GM12878 (cell line): ENCODE data around the gene COQ8B. TPM values are rescaled to one million over a fixed set of nuclear protein-coding genes. Genes with fewer than 3 reads are reported as not detected.

Experiments
- ATAC-seq: fragments of 200-7000 bp; cut with Tn5 transposase; 3 replicates; pipeline ENCODE4 v1.9.1; 2020; ENCODE audit warnings: mild to moderate bottlenecking, moderate library complexity
- BruUV-seq: library from RNA; stranded (reverse); fragments of 400-500 nt; replicated peaks from 2 replicates; lab custom pipeline; 2021; lab: Mats Ljungman, UMichigan
- CTCF ChIA-PET: fragments of 300-600 bp; sonication (Branson Sonifier 250); formaldehyde crosslinking; extraction: SDS; loops from one replicate; lab custom pipeline; 2021; ENCODE audit warnings: inconsistent platforms; lab: Yijun Ruan, JAX
- POLR2A ChIA-PET: fragments of 350-600 bp; formaldehyde crosslinking; extraction: SDS; loops from one replicate; lab custom pipeline; 2021; ENCODE audit warnings: inconsistent platforms; lab: Charles Lee
- RAD21 ChIA-PET: fragments of 300-600 bp; sonication (Branson Sonifier 250); formaldehyde crosslinking; loops from one replicate; lab custom pipeline; 2023; ENCODE audit warnings: antibody characterized with exemption; ENCODE audit not compliant: unreplicated experiment; lab: Charles Lee
- SMC1A ChIA-PET: fragments of 300-600 bp; sonication (Branson Sonifier 250); formaldehyde crosslinking; loops from one replicate; lab custom pipeline; 2023; ENCODE audit not compliant: unreplicated experiment, uncharacterized antibody; lab: Charles Lee
- DNase-seq: peaks from one replicate; pipeline ENCODE4 v3.0.0-alpha.2; 2011; ENCODE audit warnings: low read depth, low spot score
- FAIRE-seq: peaks from 3 replicates; lab custom pipeline; 2011; peaks lifted over from hg19 to GRCh38; lab: Jason Lieb, UNC
- H2AFZ ChIP-seq: 2 replicates; pipeline ENCODE4 v1.6.0; 2011; ENCODE audit warnings: low read depth, low read length, control low read depth; ENCODE audit not compliant: control insufficient read depth
- H3K27ac ChIP-seq: 2 replicates; pipeline ENCODE4 v1.5.1; 2011; ENCODE audit warnings: control low read depth; ENCODE audit not compliant: control insufficient read depth, insufficient read depth
- H3K27me3 ChIP-seq, 2 experiments: replicated peaks in 1 of 2; 2 replicates each; pipeline versions ENCODE4 v1.6.0 to v1.6.1; 2011; ENCODE audit warnings: low read length in 1 of 2; ENCODE audit not compliant: control insufficient read depth in 2 of 2, insufficient read depth in 2 of 2
- H3K36me3 ChIP-seq, 2 experiments: 2 replicates each; pipeline ENCODE4 v1.5.1; 2011; ENCODE audit warnings: low read length in 1 of 2; ENCODE audit not compliant: control insufficient read depth in 2 of 2, insufficient read depth in 2 of 2
- H3K4me1 ChIP-seq: 2 replicates; pipeline ENCODE4 v1.6.1; 2011; ENCODE audit warnings: mild to moderate bottlenecking, low read length, moderate library complexity, mixed read lengths; ENCODE audit not compliant: control insufficient read depth, insufficient read depth
- H3K4me2 ChIP-seq: 2 replicates; pipeline ENCODE4 v1.6.0; 2011; ENCODE audit warnings: control low read depth; ENCODE audit not compliant: control insufficient read depth, insufficient read depth
- H3K4me3 ChIP-seq: fragments of 200-600 bp; sonication (generic); 2 replicates; pipeline ENCODE4 v1.5.1; 2016
- H3K79me2 ChIP-seq: 2 replicates; pipeline ENCODE4 v1.6.0; 2011; ENCODE audit warnings: low read length; ENCODE audit not compliant: control insufficient read depth, insufficient read depth
- H3K9ac ChIP-seq: 2 replicates; pipeline ENCODE4 v1.8.0; 2011; ENCODE audit warnings: low read length, control low read depth, mixed read lengths; ENCODE audit not compliant: control insufficient read depth, insufficient read depth
- H3K9me3 ChIP-seq: replicated peaks from 3 replicates; pipeline ENCODE4 v1.5.1; 2011; ENCODE audit warnings: mild to moderate bottlenecking, low read length; ENCODE audit not compliant: control insufficient read depth, insufficient read depth
- H4K20me1 ChIP-seq: 2 replicates; pipeline ENCODE4 v1.6.0; 2011; ENCODE audit not compliant: control insufficient read depth, insufficient read depth
- PAX5 ChIP-seq: IDR thresholded peaks from 2 replicates; pipeline ENCODE4 v1.6.1; 2011; ENCODE audit warnings: low read depth, low read length, borderline replicate concordance
- POLR2A ChIP-seq: IDR thresholded peaks from 2 replicates; pipeline ENCODE4 v1.6.1; 2011; ENCODE audit warnings: low read depth, mild to moderate bottlenecking, low read length
- WGBS: methylation state at CpG from one replicate; pipeline ENCODE4 v1.1.6; 2016; ENCODE audit warnings: low lambda C conversion rate; ENCODE audit not compliant: insufficient replicate concordance, insufficient coverage; ENCODE audit errors: missing lambda C conversion rate; 5-methylcytosine and 5-hydroxymethylcytosine counted together
- in situ Hi-C: fragments of 300-500 bp; cut with MboI; formaldehyde crosslinking; loops from 9 replicates; pipeline ENCODE4 v1.14.3; 2018; ENCODE audit warnings: mixed read lengths
- intact Hi-C: fragments of 100-400 bp; cut with micrococcal nuclease; formaldehyde crosslinking; loops from one replicate; pipeline ENCODE4 v1.14.2; 2022; ENCODE audit not compliant: unreplicated experiment
- polyA plus RNA-seq, 11 experiments: library from polyadenylated mRNA; depleted of rRNA in 4 of 11; unstranded in 6 of 11; stranded (reverse) in 5 of 11; fragments of >200 nt; fragmentation: Nextera tagmentation in 4 of 11; fragmentation: Illumina TruSeq in 1 of 11; extraction: Ambion mirVana in 4 of 11; extraction: Trizol in 1 of 11; gene quantifications; 1 replicate in 1 of 11; 2 replicates in 10 of 11; pipeline versions ENCODE4 v1.2.1 to v1.2.3, GENCODE V29; 2011 to 2016; ENCODE audit warnings: inconsistent platforms in 2 of 11, missing spikeins in 2 of 11, low read depth in 1 of 11
- total RNA-seq, 4 experiments: library from RNA; depleted of rRNA in 3 of 4; stranded (reverse); fragments of >200 nt in 3 of 4; fragmentation: Illumina TruSeq in 1 of 4; extraction: Trizol in 1 of 4; gene quantifications; 2 replicates each; pipeline versions ENCODE4 v1.2.1 to v1.2.3, GENCODE V29; 2013 to 2021
- TF ChIP-seq, protein P1 (sequence below): fragments of 450-650 bp; formaldehyde crosslinking; IDR thresholded peaks from 2 replicates; pipeline ENCODE4 v1.5.0; 2022; ENCODE audit warnings: mild to moderate bottlenecking, missing genetic modification characterization
- TF ChIP-seq, protein P2 (sequence below): IDR thresholded peaks from 2 replicates; pipeline ENCODE4 v1.6.1; 2012; ENCODE audit warnings: mild to moderate bottlenecking, low read depth, low read length

Gene COQ8B
- total and polyA plus RNA-seq, 10 of the 15 experiments (the other 5 are each of a cell fraction or from before 2014, with no cell fraction given) = 0.39 to 37.1 (median 16.8) TPM

DNA sequence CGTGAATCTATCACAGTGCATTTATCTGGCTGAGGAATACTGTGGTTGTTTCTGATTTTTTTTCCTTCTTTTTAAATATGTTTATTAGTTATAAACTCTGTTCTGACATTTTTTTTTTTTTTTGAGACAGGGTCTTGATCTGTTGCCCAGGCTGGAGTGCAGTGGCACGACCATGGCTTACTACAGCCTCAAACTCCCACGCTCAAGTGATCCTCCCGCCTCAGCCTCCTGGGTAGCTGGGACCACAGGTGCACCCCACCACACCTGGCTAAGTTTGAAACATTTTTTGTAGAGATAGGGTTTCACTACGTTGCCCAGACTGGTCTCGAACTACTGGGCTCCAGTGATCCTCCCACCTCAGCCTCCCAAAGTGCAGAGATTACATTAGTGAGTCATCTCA lies 19.7 kb downstream of the COQ8B start (continued):
- TF ChIP-seq PAX5 = no peak
- TF ChIP-seq, protein P1, sequence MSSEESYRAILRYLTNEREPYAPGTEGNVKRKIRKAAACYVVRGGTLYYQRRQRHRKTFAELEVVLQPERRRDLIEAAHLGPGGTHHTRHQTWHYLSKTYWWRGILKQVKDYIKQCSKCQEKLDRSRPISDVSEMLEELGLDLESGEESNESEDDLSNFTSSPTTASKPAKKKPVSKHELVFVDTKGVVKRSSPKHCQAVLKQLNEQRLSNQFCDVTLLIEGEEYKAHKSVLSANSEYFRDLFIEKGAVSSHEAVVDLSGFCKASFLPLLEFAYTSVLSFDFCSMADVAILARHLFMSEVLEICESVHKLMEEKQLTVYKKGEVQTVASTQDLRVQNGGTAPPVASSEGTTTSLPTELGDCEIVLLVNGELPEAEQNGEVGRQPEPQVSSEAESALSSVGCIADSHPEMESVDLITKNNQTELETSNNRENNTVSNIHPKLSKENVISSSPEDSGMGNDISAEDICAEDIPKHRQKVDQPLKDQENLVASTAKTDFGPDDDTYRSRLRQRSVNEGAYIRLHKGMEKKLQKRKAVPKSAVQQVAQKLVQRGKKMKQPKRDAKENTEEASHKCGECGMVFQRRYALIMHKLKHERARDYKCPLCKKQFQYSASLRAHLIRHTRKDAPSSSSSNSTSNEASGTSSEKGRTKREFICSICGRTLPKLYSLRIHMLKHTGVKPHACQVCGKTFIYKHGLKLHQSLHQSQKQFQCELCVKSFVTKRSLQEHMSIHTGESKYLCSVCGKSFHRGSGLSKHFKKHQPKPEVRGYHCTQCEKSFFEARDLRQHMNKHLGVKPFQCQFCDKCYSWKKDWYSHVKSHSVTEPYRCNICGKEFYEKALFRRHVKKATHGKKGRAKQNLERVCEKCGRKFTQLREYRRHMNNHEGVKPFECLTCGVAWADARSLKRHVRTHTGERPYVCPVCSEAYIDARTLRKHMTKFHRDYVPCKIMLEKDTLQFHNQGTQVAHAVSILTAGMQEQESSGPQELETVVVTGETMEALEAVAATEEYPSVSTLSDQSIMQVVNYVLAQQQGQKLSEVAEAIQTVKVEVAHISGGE = no peak
- TF ChIP-seq, protein P2, sequence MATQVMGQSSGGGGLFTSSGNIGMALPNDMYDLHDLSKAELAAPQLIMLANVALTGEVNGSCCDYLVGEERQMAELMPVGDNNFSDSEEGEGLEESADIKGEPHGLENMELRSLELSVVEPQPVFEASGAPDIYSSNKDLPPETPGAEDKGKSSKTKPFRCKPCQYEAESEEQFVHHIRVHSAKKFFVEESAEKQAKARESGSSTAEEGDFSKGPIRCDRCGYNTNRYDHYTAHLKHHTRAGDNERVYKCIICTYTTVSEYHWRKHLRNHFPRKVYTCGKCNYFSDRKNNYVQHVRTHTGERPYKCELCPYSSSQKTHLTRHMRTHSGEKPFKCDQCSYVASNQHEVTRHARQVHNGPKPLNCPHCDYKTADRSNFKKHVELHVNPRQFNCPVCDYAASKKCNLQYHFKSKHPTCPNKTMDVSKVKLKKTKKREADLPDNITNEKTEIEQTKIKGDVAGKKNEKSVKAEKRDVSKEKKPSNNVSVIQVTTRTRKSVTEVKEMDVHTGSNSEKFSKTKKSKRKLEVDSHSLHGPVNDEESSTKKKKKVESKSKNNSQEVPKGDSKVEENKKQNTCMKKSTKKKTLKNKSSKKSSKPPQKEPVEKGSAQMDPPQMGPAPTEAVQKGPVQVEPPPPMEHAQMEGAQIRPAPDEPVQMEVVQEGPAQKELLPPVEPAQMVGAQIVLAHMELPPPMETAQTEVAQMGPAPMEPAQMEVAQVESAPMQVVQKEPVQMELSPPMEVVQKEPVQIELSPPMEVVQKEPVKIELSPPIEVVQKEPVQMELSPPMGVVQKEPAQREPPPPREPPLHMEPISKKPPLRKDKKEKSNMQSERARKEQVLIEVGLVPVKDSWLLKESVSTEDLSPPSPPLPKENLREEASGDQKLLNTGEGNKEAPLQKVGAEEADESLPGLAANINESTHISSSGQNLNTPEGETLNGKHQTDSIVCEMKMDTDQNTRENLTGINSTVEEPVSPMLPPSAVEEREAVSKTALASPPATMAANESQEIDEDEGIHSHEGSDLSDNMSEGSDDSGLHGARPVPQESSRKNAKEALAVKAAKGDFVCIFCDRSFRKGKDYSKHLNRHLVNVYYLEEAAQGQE = no peak
- TF ChIP-seq, all 136 proteins: peak for 0

DNA sequence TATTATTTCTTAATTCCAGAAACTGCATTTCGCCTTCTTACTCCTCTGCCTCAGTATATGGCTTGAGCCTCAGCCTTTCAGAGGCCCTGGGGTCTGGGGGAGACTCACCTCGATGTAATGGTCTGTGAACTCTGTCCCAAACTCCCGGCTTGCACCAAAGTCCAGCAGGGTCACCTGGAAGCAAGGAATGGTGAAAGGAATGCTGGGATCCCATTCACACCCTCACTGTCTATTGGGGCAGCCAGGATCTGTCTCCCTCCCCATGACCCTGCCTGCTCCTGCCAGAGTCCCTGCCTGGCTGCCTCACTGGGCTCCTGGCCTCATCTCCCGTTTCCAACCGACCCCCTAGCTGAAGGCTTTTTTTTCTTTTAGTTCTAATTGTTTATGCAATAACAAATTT lies 20.8 kb downstream of the COQ8B start:
- Histone ChIP-seq H3K27ac (no peak overlapping the region), H3K4me1 (peaks cover 5% of the 10 kb centered on the region; the same call in 1 of the 2 replicates), H3K27me3 (no peaks in the 10 kb centered on the region), H2AFZ (no peak overlapping the region), H3K9ac (no peak overlapping the region), H3K4me2 (no peak overlapping the region), H3K79me2 (no peaks in the 10 kb centered on the region), H3K4me3 (no peak overlapping the region), H3K36me3 (peaks cover 2 to 3% of the 10 kb centered on the region in 2 experiments; a peak in 3 of 4 replicates), H3K9me3 (no peaks in the 10 kb centered on the region), H4K20me1 (no peaks in the 10 kb centered on the region)
- intact Hi-C loops = no loop called here
- RAD21 ChIA-PET = no interaction called here
- SMC1A ChIA-PET = no interaction called here
- DNase-seq = no peak
- no peak for ATAC-seq
- CTCF ChIA-PET = no interaction called here
- POLR2A ChIA-PET = no interaction called here
- in situ Hi-C loops = no loop called here
- BruUV-seq = no TSS peak
- 85% methylated on average over 5 of the region's 5 CpGs for WGBS
- no peak for TF ChIP-seq POLR2A
- no peak for FAIRE-seq
